SU-DHL-6 (cell line): ENCODE data around the gene SIRPD.

ENCODE experiments used
- H2AFZ ChIP-seq: fragments of 200-600 bp; sonication (generic); 2 replicates; pipeline ENCODE4 v1.6.1; 2014; ENCODE audit warnings: low read depth, mild to moderate bottlenecking, moderate library complexity, mixed read lengths, antibody characterized with exemption, low read length; ENCODE audit not compliant: severe bottlenecking
- H3F3A ChIP-seq: fragments of 200-600 bp; shearing (Covaris generic); 2 replicates; pipeline ENCODE4 v1.6.0; 2016; ENCODE audit warnings: antibody characterized with exemption, mild to moderate bottlenecking; ENCODE audit not compliant: insufficient read depth
- H3K27ac ChIP-seq: fragments of 200-600 bp; sonication (generic); 2 replicates; pipeline ENCODE4 v1.5.1; 2016; ENCODE audit warnings: low read depth, mild to moderate bottlenecking, low read length, moderate library complexity, mixed read lengths
- H3K27me3 ChIP-seq: fragments of 200-600 bp; sonication (generic), shearing (Covaris generic); 2 replicates; pipeline ENCODE4 v1.6.0; 2014; ENCODE audit warnings: mild to moderate bottlenecking, low read length
- H3K36me3 ChIP-seq: fragments of 200-600 bp; sonication (generic); 2 replicates; pipeline ENCODE4 v1.6.1; 2014; ENCODE audit warnings: mild to moderate bottlenecking, low read length, mixed read lengths
- H3K4me2 ChIP-seq: fragments of 300-600, 200-600 bp; shearing (Covaris generic), sonication (generic); 2 replicates; pipeline ENCODE4 v1.6.0; 2014; ENCODE audit warnings: low read length, low read depth, mild to moderate bottlenecking; ENCODE audit not compliant: poor library complexity, severe bottlenecking
- H3K4me3 ChIP-seq: fragments of 200-600 bp; sonication (generic); 2 replicates; pipeline ENCODE4 v1.5.1; 2014; ENCODE audit warnings: antibody characterized with exemption, low read length, mild to moderate bottlenecking, mixed read lengths; ENCODE audit not compliant: insufficient read depth, poor library complexity, severe bottlenecking
- H3K79me2 ChIP-seq: fragments of 200-600 bp; sonication (generic); 2 replicates; pipeline ENCODE4 v1.6.1; 2014; ENCODE audit warnings: mild to moderate bottlenecking, low read length, moderate library complexity; ENCODE audit not compliant: insufficient read depth
- H3K9ac ChIP-seq: fragments of 200-600 bp; sonication (generic); 2 replicates; pipeline ENCODE4 v1.7.0; 2014; ENCODE audit warnings: mild to moderate bottlenecking, low read length
- H3K9me2 ChIP-seq: fragments of 200-600 bp; sonication (generic); replicated peaks from 2 replicates; pipeline ENCODE4 v1.6.1; 2014; ENCODE audit warnings: low read length; ENCODE audit not compliant: insufficient read depth
- H3K9me3 ChIP-seq: fragments of 200-600 bp; sonication (generic); 2 replicates; pipeline ENCODE4 v1.6.1; 2014; ENCODE audit warnings: low read length, mixed read lengths; ENCODE audit not compliant: insufficient read depth
- H4K20me1 ChIP-seq: fragments of 200-600 bp; sonication (generic); 2 replicates; pipeline ENCODE4 v1.6.1; 2014; ENCODE audit warnings: low read depth, mild to moderate bottlenecking, antibody characterized with exemption, low read length, moderate library complexity, mixed read lengths
- EZH2phosphoT487 ChIP-seq: fragments of 200-600 bp; sonication (generic), shearing (Covaris generic); conservative IDR thresholded peaks from 2 replicates; pipeline ENCODE4 v1.6.1; 2018; ENCODE audit warnings: mild to moderate bottlenecking, antibody characterized with exemption, low read length, moderate library complexity, mixed read lengths
- TF ChIP-seq, protein P1 (sequence below): fragments of 200-600 bp; sonication (generic); IDR thresholded peaks from one replicate; pipeline ENCODE4 v1.5.1; 2017; ENCODE audit warnings: antibody characterized with exemption, mild to moderate bottlenecking, low read length, moderate library complexity; ENCODE audit not compliant: insufficient read depth, poor library complexity, severe bottlenecking

SIRPD gene

DNA sequence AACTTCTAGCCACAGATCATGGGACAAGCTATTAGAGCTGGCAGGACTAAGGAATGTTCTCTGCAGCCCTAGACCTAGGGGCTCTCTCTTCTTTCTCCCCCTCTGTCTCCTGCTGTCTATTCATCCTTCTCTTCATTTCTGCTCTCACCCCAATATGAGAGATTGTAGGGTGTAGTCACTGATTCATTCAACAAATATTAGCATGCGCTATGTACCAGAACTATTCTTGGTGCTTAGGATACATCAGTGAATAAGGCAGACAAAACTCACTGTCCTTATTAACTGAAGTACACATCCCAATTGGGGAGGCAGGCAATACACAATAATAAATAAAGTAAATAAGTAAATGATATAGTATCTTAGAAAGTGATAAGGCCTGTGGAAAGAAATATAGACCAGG lies 51.6 kb downstream of the SIRPD start:
- H3K27ac ChIP-seq: no peak overlapping the region
- H3K36me3 ChIP-seq: no peaks in the 10 kb centered on the region
- H3K4me3 ChIP-seq: no peak overlapping the region
- H3K9me2 ChIP-seq: no peaks in the 10 kb centered on the region
- H3K27me3 ChIP-seq: no peaks in the 10 kb centered on the region
- H3K4me2 ChIP-seq: no peak overlapping the region
- no peak for TF ChIP-seq EZH2phosphoT487
- TF ChIP-seq, protein P1, sequence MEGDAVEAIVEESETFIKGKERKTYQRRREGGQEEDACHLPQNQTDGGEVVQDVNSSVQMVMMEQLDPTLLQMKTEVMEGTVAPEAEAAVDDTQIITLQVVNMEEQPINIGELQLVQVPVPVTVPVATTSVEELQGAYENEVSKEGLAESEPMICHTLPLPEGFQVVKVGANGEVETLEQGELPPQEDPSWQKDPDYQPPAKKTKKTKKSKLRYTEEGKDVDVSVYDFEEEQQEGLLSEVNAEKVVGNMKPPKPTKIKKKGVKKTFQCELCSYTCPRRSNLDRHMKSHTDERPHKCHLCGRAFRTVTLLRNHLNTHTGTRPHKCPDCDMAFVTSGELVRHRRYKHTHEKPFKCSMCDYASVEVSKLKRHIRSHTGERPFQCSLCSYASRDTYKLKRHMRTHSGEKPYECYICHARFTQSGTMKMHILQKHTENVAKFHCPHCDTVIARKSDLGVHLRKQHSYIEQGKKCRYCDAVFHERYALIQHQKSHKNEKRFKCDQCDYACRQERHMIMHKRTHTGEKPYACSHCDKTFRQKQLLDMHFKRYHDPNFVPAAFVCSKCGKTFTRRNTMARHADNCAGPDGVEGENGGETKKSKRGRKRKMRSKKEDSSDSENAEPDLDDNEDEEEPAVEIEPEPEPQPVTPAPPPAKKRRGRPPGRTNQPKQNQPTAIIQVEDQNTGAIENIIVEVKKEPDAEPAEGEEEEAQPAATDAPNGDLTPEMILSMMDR: no peak
- H3K9me3 ChIP-seq: no peaks in the 10 kb centered on the region
- H3K9ac ChIP-seq: no peak overlapping the region
- H3F3A ChIP-seq: no peaks in the 10 kb centered on the region
- H4K20me1 ChIP-seq: no peaks in the 10 kb centered on the region
- no peak overlapping the region for H2AFZ ChIP-seq
- no peaks in the 10 kb centered on the region for H3K79me2 ChIP-seq

DNA sequence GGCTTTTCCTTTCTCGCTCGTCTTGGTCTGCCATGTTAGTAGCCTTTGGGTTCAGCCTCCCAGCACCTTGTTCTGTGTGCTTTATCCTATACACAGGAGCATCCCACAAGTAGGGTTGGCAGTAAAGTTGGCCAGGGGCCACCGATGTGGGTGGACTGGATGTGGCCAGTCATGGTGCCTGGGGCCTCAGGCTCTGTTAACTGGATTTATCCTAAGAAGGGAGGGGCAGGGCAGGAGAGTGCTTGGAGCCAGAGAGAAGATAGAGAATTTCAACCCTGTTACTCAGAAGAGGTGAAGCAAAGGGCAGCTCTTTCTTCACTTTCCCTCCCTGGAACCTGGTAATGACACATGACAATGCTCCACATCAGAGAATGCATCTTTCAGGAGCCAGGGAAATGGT lies 52.1 kb downstream of the SIRPD start:
- Histone ChIP-seq H3K27me3 (no peaks in the 10 kb centered on the region), H3F3A (no peaks in the 10 kb centered on the region), H3K4me2 (no peak overlapping the region), H2AFZ (no peak overlapping the region), H3K27ac (no peak overlapping the region), H3K36me3 (no peaks in the 10 kb centered on the region), H3K9me2 (no peaks in the 10 kb centered on the region), H3K9ac (no peak overlapping the region), H3K9me3 (no peaks in the 10 kb centered on the region), H3K79me2 (no peaks in the 10 kb centered on the region), H4K20me1 (no peaks in the 10 kb centered on the region), H3K4me3 (no peak overlapping the region)
- no peak for TF ChIP-seq EZH2phosphoT487
- TF ChIP-seq, protein P1: no peak

DNA sequence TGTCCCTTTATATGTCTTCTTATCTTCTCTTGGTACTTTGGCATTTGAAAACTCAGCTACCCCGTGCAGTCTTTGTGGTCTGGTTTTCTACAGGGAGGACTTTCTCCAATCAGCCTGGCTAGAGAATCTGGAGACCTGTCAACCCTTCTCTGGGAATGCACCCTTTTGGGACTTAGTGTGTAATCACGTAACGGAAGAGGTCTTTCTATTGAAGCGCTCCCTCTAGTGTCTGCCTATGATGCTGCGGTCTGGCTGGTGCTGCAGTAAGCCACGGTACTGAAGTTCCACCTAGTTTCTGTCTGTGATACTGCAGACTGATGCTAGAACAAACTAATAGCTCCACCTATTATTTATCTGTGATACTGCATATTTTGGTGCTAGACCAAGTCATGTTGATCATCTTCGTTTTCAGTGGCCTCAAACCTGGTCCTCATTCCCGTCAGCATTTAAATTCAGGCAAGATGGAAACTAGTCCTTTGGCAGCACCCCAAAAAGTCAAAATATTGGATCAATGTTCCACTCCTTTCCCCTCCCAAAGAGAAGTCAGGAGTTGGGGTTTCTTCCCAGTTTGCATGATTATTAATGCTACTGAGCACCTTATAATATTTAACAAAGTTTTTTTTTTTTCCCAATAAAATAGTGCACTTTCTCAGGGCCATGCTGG lies 53.8 kb downstream of the SIRPD start:
- Histone ChIP-seq H3K4me3 (no peak overlapping the region), H3K4me2 (no peak overlapping the region), H3K9me2 (no peaks in the 10 kb centered on the region), H3F3A (no peaks in the 10 kb centered on the region), H4K20me1 (no peaks in the 10 kb centered on the region), H3K27me3 (no peaks in the 10 kb centered on the region), H3K36me3 (no peaks in the 10 kb centered on the region), H3K27ac (no peak overlapping the region), H3K79me2 (no peaks in the 10 kb centered on the region), H3K9me3 (no peaks in the 10 kb centered on the region), H3K9ac (no peak overlapping the region), H2AFZ (peak overlapping the region; percentile 70)
- TF ChIP-seq EZH2phosphoT487: no peak
- TF ChIP-seq, protein P1: peak; percentile 97
